Endothelial cell (in vitro differentiated cells): Measurements from ENCODE around the gene SLC25A23. TPM values are rescaled to one million over a fixed set of nuclear protein-coding genes. Genes with fewer than 3 reads are reported as not detected.
"Not testable (repeated sequence)": the region's sequence is repeated elsewhere in the genome, so short reads cannot be mapped to it uniquely, and the experiment has no call there.

Experiments used
- DNase-seq: peaks from one replicate; pipeline ENCODE4 v3.0.0; 2021; ENCODE audit warnings: low spot score
- H3K27ac Mint-ChIP-seq: one replicate; pipeline ENCODE4 v1.8.0; 2021; ENCODE audit warnings: mixed read lengths, inconsistent platforms; ENCODE audit not compliant: unreplicated experiment
- H3K27me3 Mint-ChIP-seq: one replicate; pipeline ENCODE4 v1.8.0; 2021; ENCODE audit warnings: mild to moderate bottlenecking, moderate library complexity, mixed read lengths, inconsistent platforms; ENCODE audit not compliant: unreplicated experiment
- H3K36me3 Mint-ChIP-seq: one replicate; pipeline ENCODE4 v1.8.0; 2021; ENCODE audit warnings: mild to moderate bottlenecking, low read depth, mixed read lengths, inconsistent platforms; ENCODE audit not compliant: unreplicated experiment
- H3K4me1 Mint-ChIP-seq: one replicate; pipeline ENCODE4 v1.8.0; 2021; ENCODE audit warnings: mild to moderate bottlenecking, mixed read lengths, inconsistent platforms; ENCODE audit not compliant: unreplicated experiment
- H3K4me3 Mint-ChIP-seq: one replicate; pipeline ENCODE4 v1.8.0; 2021; ENCODE audit warnings: mild to moderate bottlenecking, mixed read lengths, inconsistent platforms; ENCODE audit not compliant: unreplicated experiment
- H3K9me3 Mint-ChIP-seq: one replicate; pipeline ENCODE4 v1.8.0; 2021; ENCODE audit warnings: mixed read lengths, inconsistent platforms; ENCODE audit not compliant: unreplicated experiment
- long read RNA-seq: library from polyadenylated mRNA; unstranded; transcript quantifications from one replicate; pipeline ENCODE4 v2.0.0, GENCODE V29; 2020; ENCODE audit not compliant: unreplicated experiment
- total RNA-seq: library from RNA; stranded (reverse); fragmentation: NEBNext Ultra II Directional; extraction: Animal tissue kit (Norgen Biotek cat#: 25700); gene quantifications from one replicate; pipeline ENCODE4 v1.2.1, GENCODE V29; 2021; ENCODE audit not compliant: unreplicated experiment
- TF ChIP-seq, protein P1 (sequence below): fragments of 200-600 bp; sonication (generic); IDR thresholded peaks from one replicate; pipeline ENCODE4 v1.5.0; 2021; ENCODE audit warnings: antibody characterized with exemption; ENCODE audit not compliant: unreplicated experiment

The SLC25A23 gene
- 20.7 TPM for total RNA-seq
- long read RNA-seq, partial matches to known transcripts: 1 of 3 reads
- long read RNA-seq, other reads (novel, unspliced or antisense): 2 of 3 reads

DNA sequence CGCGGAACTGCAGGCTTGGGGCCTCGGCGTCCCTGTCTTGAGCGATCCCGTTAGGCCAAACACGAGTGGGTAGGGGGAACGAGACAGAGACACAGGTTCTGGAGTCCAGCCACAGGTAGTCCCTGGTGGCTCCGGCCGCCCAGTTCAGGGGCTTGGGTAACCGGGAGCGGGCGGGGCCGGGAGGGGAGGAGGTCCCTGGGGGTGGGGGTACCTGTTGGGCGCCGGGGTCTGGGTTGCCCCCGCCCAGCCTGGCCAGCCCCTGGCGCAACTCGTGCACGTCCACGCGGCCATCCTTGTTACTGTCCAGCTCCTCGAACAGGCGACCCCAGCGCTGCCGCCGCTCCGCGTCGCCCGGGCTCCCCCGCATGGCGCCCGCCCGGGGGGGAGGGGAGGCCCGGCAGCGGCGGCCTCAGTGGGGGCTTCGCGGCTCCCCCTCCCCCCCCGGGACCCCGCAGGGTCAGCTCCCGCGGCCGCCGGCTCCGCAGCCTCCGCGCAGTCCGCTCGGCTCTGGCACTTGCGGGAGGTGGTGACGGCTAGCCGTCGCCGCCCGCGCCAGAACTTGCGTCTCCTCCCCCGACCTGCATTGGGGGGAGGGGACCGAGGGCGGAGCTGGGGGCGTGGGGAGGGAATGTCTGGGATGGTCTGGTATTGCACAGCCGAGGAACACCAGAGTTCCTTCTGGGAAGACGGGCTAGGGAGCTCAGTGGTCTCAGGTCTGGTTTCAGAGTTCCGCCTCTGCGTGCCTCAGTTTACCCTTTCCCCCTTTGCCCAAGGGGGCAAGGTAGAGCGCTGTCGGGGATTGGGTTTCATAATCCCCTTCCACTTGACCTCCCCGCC, at the start of gene SLC25A23:
Gene SLC25A23 (minus strand): TSS at position 531 of the 837 bp plus-strand sequence. CDS start 164 bp downstream, at position 367.
- H3K27ac Mint-ChIP-seq: no peak within 1 kb of the TSS
- peaks cover 4% of the 10 kb centered on the region for H3K27me3 Mint-ChIP-seq

DNA sequence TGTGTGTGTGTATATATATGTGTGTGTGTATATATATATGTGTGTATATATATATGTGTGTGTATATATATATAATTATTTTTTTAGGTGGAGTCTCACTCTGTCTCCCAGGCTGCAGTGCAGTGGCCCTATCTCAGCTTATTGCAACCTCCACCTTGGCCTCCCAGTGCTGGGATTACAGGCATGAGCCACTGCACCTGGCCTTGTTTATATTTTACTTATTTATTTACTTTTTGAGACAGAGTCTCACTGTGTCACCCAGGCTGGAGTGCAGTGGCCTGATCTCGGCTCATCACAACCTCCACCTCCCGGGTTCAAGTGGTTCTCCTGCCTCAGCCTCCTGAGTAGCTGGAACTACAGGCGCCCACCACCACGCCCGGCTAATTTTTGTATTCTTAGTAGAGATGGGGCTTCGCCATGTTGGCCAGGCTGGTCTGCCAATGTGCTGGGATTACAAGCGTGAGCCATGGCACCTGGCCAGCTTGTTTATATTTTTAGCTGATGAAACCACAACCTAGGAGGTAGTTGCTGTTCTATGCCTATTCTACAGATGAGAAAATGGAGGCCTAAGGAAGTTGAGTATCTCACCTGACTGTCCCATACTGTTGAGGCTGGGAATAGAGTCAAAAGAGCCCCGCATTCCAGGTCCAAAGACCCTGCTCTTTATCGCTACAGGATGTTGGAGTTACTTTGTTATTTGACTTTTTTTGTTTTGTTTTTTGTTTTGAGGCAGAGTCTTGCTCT, 48.6 kb upstream of the SLC25A23 start:
- DNase-seq, H3K27me3 Mint-ChIP-seq, H3K9me3 Mint-ChIP-seq, H3K4me1 Mint-ChIP-seq, H3K36me3 Mint-ChIP-seq, H3K4me3 Mint-ChIP-seq, H3K27ac Mint-ChIP-seq: not testable (repeated sequence)

More for the DNA sequence above, at the start of gene SLC25A23:
- TF ChIP-seq, protein P1, sequence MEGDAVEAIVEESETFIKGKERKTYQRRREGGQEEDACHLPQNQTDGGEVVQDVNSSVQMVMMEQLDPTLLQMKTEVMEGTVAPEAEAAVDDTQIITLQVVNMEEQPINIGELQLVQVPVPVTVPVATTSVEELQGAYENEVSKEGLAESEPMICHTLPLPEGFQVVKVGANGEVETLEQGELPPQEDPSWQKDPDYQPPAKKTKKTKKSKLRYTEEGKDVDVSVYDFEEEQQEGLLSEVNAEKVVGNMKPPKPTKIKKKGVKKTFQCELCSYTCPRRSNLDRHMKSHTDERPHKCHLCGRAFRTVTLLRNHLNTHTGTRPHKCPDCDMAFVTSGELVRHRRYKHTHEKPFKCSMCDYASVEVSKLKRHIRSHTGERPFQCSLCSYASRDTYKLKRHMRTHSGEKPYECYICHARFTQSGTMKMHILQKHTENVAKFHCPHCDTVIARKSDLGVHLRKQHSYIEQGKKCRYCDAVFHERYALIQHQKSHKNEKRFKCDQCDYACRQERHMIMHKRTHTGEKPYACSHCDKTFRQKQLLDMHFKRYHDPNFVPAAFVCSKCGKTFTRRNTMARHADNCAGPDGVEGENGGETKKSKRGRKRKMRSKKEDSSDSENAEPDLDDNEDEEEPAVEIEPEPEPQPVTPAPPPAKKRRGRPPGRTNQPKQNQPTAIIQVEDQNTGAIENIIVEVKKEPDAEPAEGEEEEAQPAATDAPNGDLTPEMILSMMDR: no peak
- peak; percentile 77 for DNase-seq
- Mint-ChIP-seq H3K4me3 (peak within 1 kb of the TSS; percentile 94), H3K4me1 (peaks cover 7% of the 10 kb centered on the region), H3K36me3 (peaks cover 7% of the 10 kb centered on the region), H3K9me3 (no peaks in the 10 kb centered on the region)

DNA sequence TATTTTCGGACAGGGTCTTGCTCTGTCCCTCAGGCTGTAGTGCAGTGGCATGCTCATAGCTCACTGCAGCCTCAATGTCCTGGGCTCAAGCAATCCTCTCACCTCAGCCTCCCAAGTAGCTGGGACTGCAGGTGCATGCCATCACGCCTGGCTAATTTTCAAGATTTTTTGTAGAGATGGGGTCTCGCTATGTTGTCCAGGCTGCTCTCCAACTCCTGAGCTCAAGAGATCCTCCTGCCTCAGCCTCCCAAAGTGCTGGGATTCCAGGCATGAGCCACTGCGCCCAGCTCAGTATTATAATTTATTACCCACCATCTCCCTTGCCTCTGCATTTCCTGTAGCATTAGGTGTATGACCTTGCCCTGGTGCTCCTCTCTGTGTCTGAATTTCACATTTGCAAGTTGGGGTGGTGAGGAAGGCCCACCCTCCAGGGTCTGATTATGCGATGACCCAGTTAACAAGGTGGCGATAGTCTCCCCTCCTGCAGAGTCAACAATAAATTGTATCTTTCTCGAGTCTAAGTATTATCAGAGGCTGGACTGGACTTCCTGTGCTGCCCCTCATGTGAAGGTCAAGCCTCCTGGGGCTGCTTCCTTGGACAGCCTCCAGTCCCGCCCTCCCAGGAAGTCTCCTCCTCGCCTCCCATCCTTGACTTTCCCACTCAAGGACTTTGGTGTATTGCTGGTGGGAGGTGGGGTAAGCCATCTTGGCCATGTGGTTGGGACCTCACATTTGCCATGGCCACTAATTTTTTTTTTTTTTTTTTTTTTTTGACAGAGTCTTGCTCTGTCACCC, 44.0 kb upstream of the SLC25A23 start:
- peaks cover 6% of the 10 kb centered on the region for H3K4me1 Mint-ChIP-seq
- no peaks in the 10 kb centered on the region for H3K36me3 Mint-ChIP-seq
- H3K9me3 Mint-ChIP-seq: no peaks in the 10 kb centered on the region
- no peak overlapping the region for H3K4me3 Mint-ChIP-seq
- TF ChIP-seq, protein P1: no peak
- no peak overlapping the region for H3K27ac Mint-ChIP-seq
- DNase-seq: no peak
- peaks cover 20% of the 10 kb centered on the region for H3K27me3 Mint-ChIP-seq

DNA sequence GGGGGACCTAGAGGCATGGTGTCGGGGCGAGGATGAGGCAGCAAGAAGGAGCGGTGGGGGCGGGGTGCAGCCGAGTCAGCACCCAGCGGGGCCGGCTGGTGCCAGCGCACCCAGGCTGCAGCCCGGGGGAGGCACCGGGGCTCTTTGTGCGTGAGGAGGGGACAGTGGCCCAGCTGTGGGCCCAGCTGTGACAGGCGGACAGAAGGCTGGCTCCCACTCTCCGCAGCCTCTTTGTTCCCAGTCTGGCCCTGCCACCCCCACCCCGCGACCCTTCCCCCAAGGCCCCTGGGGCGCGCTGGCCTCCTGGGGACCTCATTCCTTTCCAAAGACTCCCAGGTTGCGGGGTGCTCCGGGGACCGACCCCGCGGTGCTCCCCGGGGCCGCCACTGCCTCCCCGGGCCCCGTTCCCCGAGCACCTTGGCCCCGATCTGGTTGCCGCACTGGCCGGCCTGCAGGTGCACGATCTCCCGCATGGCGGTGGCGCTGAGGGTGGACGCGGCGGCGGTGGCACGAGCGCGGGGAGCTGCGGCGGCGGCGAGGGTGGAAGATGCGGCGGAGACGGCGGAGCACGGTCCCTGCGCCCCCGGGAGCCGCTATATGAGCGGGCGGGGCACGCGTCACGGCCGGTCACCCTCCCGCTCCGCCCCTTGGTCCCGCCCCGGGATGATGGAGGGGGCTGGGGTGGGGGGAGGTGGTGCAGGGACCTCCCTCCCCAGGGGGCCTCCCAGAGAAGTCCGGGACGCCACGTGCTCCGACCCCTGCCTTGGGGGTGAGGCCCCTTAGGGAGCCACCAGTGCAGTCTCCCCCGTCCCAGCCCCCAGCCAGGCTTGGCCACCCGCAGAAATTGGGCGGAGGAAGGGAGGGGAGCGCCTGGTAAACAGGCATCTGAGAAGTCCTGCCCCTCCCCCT, 42.4 kb upstream of the SLC25A23 start, which contains the start of gene TUBB4A:
Gene TUBB4A (minus strand): TSS at position 570 of the 909 bp plus-strand sequence. CDS start 97 bp downstream, at position 473.
- peak; percentile 23 for DNase-seq
- peak within 1 kb of the TSS; percentile 87 for H3K4me3 Mint-ChIP-seq
- H3K27ac Mint-ChIP-seq: no peak within 1 kb of the TSS
- TF ChIP-seq, protein P1: no peak
- H3K4me1 Mint-ChIP-seq: peaks cover 6% of the 10 kb centered on the region
- no peaks in the 10 kb centered on the region for H3K9me3 Mint-ChIP-seq
- H3K36me3 Mint-ChIP-seq: no peaks in the 10 kb centered on the region
- H3K27me3 Mint-ChIP-seq: peaks cover 21% of the 10 kb centered on the region
